ENCODE data around the gene WIPF2. TPM values are rescaled to one million over a fixed set of nuclear protein-coding genes. Genes with fewer than 3 reads are reported as not detected.
A peak's percentile ranks its signal among the peaks of the same experiment; 100 is the strongest.

WIPF2 gene
- total RNA-seq, 4 donors from 2014 or later = 9.8 to 13.8 (median 11.2) TPM

- intact Hi-C loops (cut with DNase I) = no loop called here
- Histone ChIP-seq H3K9me3 (no peaks in the 10 kb centered on the region), H3K27ac (peak overlapping the region; percentile 84 to 97 (median 92)), H3K4me3 (peak overlapping the region; percentile 89 to 96 (median 92)), H3K27me3 (no peaks in the 10 kb centered on the region), H3K36me3 (no peaks in the 10 kb centered on the region), H3K4me1 (peaks cover 61 to 98% (median 90%) of the 10 kb centered on the region in 3 donors)
- whole genome bisulfite sequencing, 2 donors = 0 to 2% methylated on average over 4 of the region's 6 CpGs
- no peak for DNase-seq
- TF ChIP-seq CTCF (IDR thresholded peaks at IDR 0.05) (peak in 5 of 6 experiments; percentile 11 to 56 (median 36)), POLR2A (IDR thresholded peaks at IDR 0.05) (no peak)
Measured at GRCh38 chr17:40317345-40317873, 98.3 kb downstream of the WIPF2 start.

DNA sequence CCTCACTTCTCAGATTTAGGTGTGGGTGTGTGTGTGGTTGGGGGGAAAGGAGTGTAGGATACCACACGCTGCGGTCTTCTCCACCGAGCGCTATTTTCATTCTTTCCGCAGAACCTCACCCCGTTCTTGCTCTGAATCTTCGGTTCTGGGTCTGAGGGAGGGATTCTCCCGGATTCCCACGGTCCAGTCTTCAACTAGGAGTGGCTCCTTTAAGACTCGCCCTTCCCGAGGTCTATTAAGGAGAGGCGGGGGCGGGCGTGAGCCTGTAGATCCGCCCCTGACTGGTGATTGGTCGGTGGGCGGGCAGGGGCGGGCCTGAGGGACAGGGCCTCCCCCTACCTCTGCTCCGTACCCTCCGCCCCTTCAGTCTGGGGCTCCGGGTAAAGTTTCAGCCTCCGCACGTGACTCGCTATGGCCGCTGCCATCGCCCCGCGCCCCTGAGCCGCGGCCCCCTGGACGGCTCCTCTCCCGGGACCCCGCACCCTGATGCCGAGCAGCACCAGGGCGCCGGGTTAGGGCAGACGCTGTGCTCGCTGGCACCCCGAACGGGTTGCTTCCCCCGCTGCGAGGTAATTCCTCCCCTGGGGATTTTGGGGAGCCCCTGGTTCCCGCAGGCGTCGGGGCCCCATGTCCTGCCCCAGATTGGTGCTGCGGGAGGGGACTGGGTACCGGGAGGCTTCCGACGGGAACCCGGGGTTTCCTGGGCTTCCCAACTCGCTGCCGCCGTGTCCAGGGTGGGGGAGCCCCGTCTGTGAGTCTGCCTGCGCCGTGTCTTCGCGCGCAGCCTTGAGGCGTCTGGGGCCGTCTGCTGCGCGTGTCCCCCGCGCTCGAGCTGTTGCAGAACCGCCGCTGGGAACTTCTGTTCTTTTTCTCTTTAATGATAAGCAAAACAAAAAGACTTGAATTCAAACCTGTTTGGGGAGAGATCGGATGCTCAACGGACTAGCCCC is 99.1 kb downstream of the WIPF2 start:
- peak overlapping the region; percentile 89 to 96 (median 92) for H3K4me3 ChIP-seq
- TF ChIP-seq POLR2A (IDR thresholded peaks at IDR 0.05) (peak in 3 of 4 donors; percentile 38 to 78 (median 64)), CTCF (IDR thresholded peaks at IDR 0.05) (no peak)
- WGBS, 2 donors = 0 to 2% methylated on average over 14 to 17 of the region's 70 CpGs
- intact Hi-C loops (cut with DNase I) = no loop called here
- peak; percentile 71 for DNase-seq
- no peaks in the 10 kb centered on the region for H3K27me3 ChIP-seq
- H3K4me1 ChIP-seq = peaks cover 66 to 98% (median 90%) of the 10 kb centered on the region in 3 donors
- H3K27ac ChIP-seq = peak overlapping the region; percentile 84 to 97 (median 92)
- H3K9me3 ChIP-seq = no peaks in the 10 kb centered on the region
- H3K36me3 ChIP-seq = no peaks in the 10 kb centered on the region

DNA sequence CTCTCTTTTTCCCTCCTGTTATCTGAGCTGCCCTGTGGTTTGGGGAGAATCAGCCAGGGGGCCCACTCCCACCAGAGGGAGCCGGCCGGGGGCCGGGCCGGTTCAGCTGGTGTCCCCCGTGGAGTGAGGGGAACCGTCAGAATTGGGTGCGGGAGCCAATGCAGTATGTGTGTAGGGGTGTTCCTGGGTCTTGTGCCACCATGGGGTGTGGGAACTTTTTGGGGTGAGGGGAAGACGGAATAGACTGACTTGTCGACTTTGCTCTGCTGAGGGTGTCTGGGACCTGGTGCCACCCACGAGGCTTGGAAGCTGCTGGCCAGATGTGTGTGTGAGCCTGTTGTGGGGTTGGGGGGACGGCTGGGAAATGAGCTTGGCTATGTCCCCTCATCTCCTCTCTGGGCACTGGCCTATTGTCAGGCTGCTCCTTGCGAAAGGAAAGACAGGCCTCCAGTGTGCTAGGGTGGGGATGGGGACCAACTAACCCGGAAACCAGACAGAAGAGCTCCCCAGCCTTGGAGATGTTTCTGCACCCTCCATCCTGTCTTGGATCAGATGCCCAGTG is 99.8 kb downstream of the WIPF2 start:
- TF ChIP-seq CTCF (IDR thresholded peaks at IDR 0.05) (peak in 2 of 6 experiments; percentile 4 to 20), POLR2A (IDR thresholded peaks at IDR 0.05) (no peak)
- intact Hi-C loops (cut with DNase I) = no loop called here
- 0 to 18% methylated on average over 2 to 3 of the region's 13 CpGs for WGBS, 2 donors
- Histone ChIP-seq H3K27ac (peak overlapping the region; percentile 84 to 97 (median 92)), H3K4me3 (peak overlapping the region; percentile 89 to 96 (median 92)), H3K9me3 (no peaks in the 10 kb centered on the region), H3K36me3 (no peaks in the 10 kb centered on the region), H3K4me1 (peaks cover 73 to 98% (median 90%) of the 10 kb centered on the region in 3 donors), H3K27me3 (no peaks in the 10 kb centered on the region)
- no peak for DNase-seq

DNA sequence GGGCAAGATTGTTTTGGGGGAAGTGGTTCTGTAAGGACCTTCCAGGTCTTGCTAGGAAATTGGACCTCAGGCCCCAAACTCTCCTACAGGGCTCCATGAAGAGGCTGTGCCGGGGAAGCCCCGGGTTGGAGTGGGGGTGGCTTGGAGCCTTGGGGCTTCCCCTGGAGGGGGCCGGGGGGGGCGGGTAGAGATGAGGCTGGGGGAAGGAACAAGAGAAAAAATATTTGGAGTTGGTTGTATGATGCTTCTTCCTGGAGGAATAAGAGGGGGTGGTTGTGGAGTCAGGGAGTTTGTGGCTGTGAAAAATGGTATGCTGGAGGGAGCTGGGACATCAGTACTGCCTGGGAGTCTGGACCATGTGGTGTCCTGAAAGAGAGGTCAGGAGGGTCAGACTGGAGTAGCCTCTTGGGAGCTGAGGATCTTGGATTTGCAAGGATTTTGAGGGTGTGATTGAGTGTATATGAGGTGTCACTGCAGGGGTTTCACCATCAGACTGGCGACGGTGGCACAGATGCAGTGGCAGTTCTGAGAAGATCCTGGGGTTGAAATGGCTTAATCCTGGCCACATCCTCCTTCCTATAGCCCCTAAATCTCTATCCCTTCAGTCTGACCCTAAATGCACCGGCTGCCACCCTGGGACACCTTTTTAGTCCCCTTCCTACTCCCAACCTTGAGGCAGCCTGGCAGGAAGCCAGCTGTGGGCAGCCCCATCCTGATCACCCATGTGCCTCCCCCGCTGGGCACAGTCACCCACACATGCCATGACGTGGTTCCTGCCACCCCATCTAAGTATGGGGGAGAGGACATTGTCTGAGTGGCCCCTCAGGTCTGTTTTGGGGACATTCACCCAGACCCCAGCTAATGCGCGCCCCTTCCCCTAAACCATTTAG is 100.8 kb downstream of the WIPF2 start:
- Histone ChIP-seq H3K4me1 (peaks cover 73 to 98% (median 90%) of the 10 kb centered on the region in 3 donors), H3K27ac (peak overlapping the region; percentile 63 to 97 (median 92)), H3K36me3 (no peaks in the 10 kb centered on the region), H3K27me3 (no peaks in the 10 kb centered on the region), H3K9me3 (no peaks in the 10 kb centered on the region), H3K4me3 (peak overlapping the region in 3 of 4 donors; percentile 89 to 96 (median 92))
- no peak for TF ChIP-seq POLR2A (IDR thresholded peaks at IDR 0.05)
- TF ChIP-seq CTCF (IDR thresholded peaks at IDR 0.05) = no peak
- no peak for DNase-seq
- WGBS, 2 donors = 51 to 52% methylated on average over 7 to 9 of the region's 11 CpGs
- intact Hi-C loops (cut with DNase I) = no loop called here

Data from esophagus squamous epithelium (tissue), 5 donors.